ENCODE measurements around the gene HTR3A. TPM values are rescaled to one million over a fixed set of nuclear protein-coding genes. Genes with fewer than 3 reads are reported as not detected.

The HTR3A gene
- not detected in 5 replicates for total RNA-seq (2022; extraction: Qiagen RNA extraction)

GRCh38 chr11:113974741-113975470 lies at the start of gene HTR3A:
Gene HTR3A, plus strand, starts transcription at chr11:113975108. Its CDS starts 218 bp downstream, at chr11:113975326.

Other genes with a start within 250 kb of the HTR3A start
- gene ZW10, start 201.4 kb upstream of the HTR3A start, total RNA-seq (2022; extraction: Qiagen RNA extraction) = 11.9 to 15.6 TPM (median 12.7 TPM) in 5 replicates
- not detected in 5 replicates for gene CLDN25, start 195.3 kb upstream of the HTR3A start, total RNA-seq (2022; extraction: Qiagen RNA extraction)
- 13.7 to 24.1 TPM (median 16.7 TPM) in 5 replicates for gene USP28, start 99.5 kb upstream of the HTR3A start, total RNA-seq (2022; extraction: Qiagen RNA extraction)
- gene HTR3B, start 70.3 kb upstream of the HTR3A start, total RNA-seq (2022; extraction: Qiagen RNA extraction) = not detected in 5 replicates
- 0.82 to 1.7 TPM (median 1.0 TPM) in 5 replicates for gene ZBTB16, start 84.6 kb downstream of the HTR3A start, total RNA-seq (2022; extraction: Qiagen RNA extraction)